Neural cell (in vitro differentiated cells): Measurements from ENCODE around the gene PCDH10. TPM values are rescaled to one million over a fixed set of nuclear protein-coding genes. Genes with fewer than 3 reads are reported as not detected.

ENCODE experiments used
- H2AFZ ChIP-seq: fragments of 200-600, 300-800 bp; sonication (generic), shearing (Covaris generic); 2 replicates; pipeline ENCODE4 v1.6.0; 2014; ENCODE audit warnings: low read depth, mild to moderate bottlenecking, antibody characterized with exemption, low read length, moderate library complexity
- H3F3A ChIP-seq: fragments of 200-600 bp; shearing (Covaris generic); 2 replicates; pipeline ENCODE4 v1.6.1; 2016; ENCODE audit warnings: mild to moderate bottlenecking, moderate library complexity, mixed read lengths, antibody characterized with exemption, low read length; ENCODE audit not compliant: insufficient read depth, poor library complexity, severe bottlenecking
- H3K27ac ChIP-seq: fragments of 200-600, 300-800 bp; sonication (generic), shearing (Covaris generic); 2 replicates; pipeline ENCODE4 v1.5.1; 2014; ENCODE audit warnings: mild to moderate bottlenecking, low read length, moderate library complexity
- H3K27me3 ChIP-seq: fragments of 300-800, 200-600 bp; sonication (generic), shearing (Covaris generic); 2 replicates; pipeline ENCODE4 v1.6.0; 2014; ENCODE audit warnings: mild to moderate bottlenecking, low read depth, low read length, moderate library complexity; ENCODE audit not compliant: insufficient read depth
- H3K36me3 ChIP-seq: fragments of 300-800, 200-600 bp; sonication (generic), shearing (Covaris generic); 2 replicates; pipeline ENCODE4 v1.5.1; 2014; ENCODE audit warnings: mild to moderate bottlenecking, antibody characterized with exemption, low read length, moderate library complexity; ENCODE audit not compliant: insufficient read depth
- H3K4me2 ChIP-seq: fragments of 300-800, 200-600 bp; sonication (generic), shearing (Covaris generic); 2 replicates; pipeline ENCODE4 v1.6.0; 2014; ENCODE audit warnings: mild to moderate bottlenecking, low read length
- H3K4me3 ChIP-seq: fragments of 300-800, 200-600 bp; sonication (generic), shearing (Covaris generic); 2 replicates; pipeline ENCODE4 v1.5.1; 2014; ENCODE audit warnings: mild to moderate bottlenecking, low read length, moderate library complexity
- H3K79me2 ChIP-seq: fragments of 200-600 bp; shearing (Covaris generic); replicated peaks from 2 replicates; pipeline ENCODE4 v1.6.0; 2014; ENCODE audit warnings: mild to moderate bottlenecking, low read length, moderate library complexity; ENCODE audit not compliant: insufficient read depth
- H3K9ac ChIP-seq: fragments of 300-800, 200-600 bp; sonication (generic), shearing (Covaris generic); 2 replicates; pipeline ENCODE4 v1.6.1; 2016; ENCODE audit warnings: mild to moderate bottlenecking, low read length, mixed read lengths
- H3K9me2 ChIP-seq: fragments of 200-600 bp; shearing (Covaris generic); 2 replicates; pipeline ENCODE4 v1.6.1; 2016; ENCODE audit warnings: mild to moderate bottlenecking, low read length, mixed read lengths; ENCODE audit not compliant: insufficient read depth
- H3K9me3 ChIP-seq: fragments of 200-600, 300-800 bp; sonication (generic), shearing (Covaris generic); 2 replicates; pipeline ENCODE4 v1.6.1; 2016; ENCODE audit warnings: mild to moderate bottlenecking, mixed run types, low read length, moderate library complexity, mixed read lengths
- H4K20me1 ChIP-seq: fragments of 200-600 bp; shearing (Covaris generic); 2 replicates; pipeline ENCODE4 v1.6.1; 2016; ENCODE audit warnings: mild to moderate bottlenecking, mixed run types; ENCODE audit not compliant: insufficient read depth
- EP300 ChIP-seq: fragments of 450-650 bp; conservative IDR thresholded peaks from 2 replicates; pipeline ENCODE4 v1.6.1; 2014; ENCODE audit warnings: antibody characterized with exemption, mild to moderate bottlenecking, moderate library complexity; ENCODE audit not compliant: poor library complexity, severe bottlenecking
- EZH2 ChIP-seq: fragments of 200-600, 300-800 bp; shearing (Covaris generic), sonication (generic); IDR thresholded peaks from 2 replicates; pipeline ENCODE4 v1.6.1; 2014; ENCODE audit warnings: antibody characterized with exemption, low read length, borderline replicate concordance, mild to moderate bottlenecking; ENCODE audit not compliant: insufficient read depth, poor library complexity, severe bottlenecking
- MXI1 ChIP-seq: fragments of 450-650 bp; conservative IDR thresholded peaks from 2 replicates; pipeline ENCODE4 v1.6.1; 2014; ENCODE audit warnings: antibody characterized with exemption, mild to moderate bottlenecking; ENCODE audit not compliant: poor library complexity, severe bottlenecking
- POLR2AphosphoS5 ChIP-seq: IDR thresholded peaks from 2 replicates; pipeline ENCODE4 v1.6.1; 2012
- RAD21 ChIP-seq: fragments of 450-650 bp; conservative IDR thresholded peaks from 2 replicates; pipeline ENCODE4 v1.6.1; 2014; ENCODE audit warnings: antibody characterized with exemption, mild to moderate bottlenecking, moderate library complexity
- SMC3 ChIP-seq: fragments of 450-650 bp; conservative IDR thresholded peaks from 2 replicates; pipeline ENCODE4 v1.6.1; 2014; ENCODE audit warnings: antibody characterized with exemption, mild to moderate bottlenecking, moderate library complexity; ENCODE audit not compliant: poor library complexity
- TAF1 ChIP-seq: IDR thresholded peaks from 2 replicates; pipeline ENCODE4 v1.6.1; 2012; ENCODE audit warnings: low read depth
- polyA plus RNA-seq: library from polyadenylated mRNA; depleted of rRNA; stranded (reverse); fragments of >200 nt; gene quantifications from 2 replicates; pipeline ENCODE4 v1.2.3, GENCODE V29; 2014
- TF ChIP-seq, protein P1 (sequence below): fragments of 450-650 bp; IDR thresholded peaks from 2 replicates; pipeline ENCODE4 v1.5.1; 2014; ENCODE audit warnings: antibody characterized with exemption, mild to moderate bottlenecking, moderate library complexity; ENCODE audit not compliant: poor library complexity, severe bottlenecking
- TF ChIP-seq, protein P2 (sequence below): IDR thresholded peaks from 2 replicates; pipeline ENCODE4 v1.6.1; 2012; ENCODE audit warnings: borderline replicate concordance

Gene PCDH10
- polyA plus RNA-seq, 1 donor from 2014 or later, result 37.0 TPM

DNA sequence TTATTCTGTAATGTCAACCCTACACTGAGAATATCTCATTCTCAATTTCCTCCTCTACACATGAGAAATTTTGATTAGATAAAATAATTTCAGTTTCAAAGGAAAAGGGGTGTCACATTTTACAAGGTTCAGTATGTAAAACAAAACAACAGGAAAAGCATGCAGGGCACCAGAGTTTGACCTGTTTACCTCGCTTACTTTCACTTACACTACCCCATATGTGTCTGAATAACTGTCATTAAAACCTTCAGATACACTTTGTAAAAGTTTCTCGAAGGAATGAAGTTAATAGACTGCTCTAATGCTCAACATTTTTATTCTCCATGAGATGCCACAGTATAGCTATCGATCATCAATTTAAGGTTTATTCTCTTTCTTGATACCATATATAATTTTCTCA lies 12.3 kb upstream of the PCDH10 start:
- no peak overlapping the region for H2AFZ ChIP-seq

GRCh38 chr4:133137571-133137970 lies 11.5 kb upstream of the PCDH10 start:
- H3K27ac ChIP-seq, result no peak overlapping the region
- H3F3A ChIP-seq, result no peaks in the 10 kb centered on the region
- no peaks in the 10 kb centered on the region for H3K36me3 ChIP-seq
- no peaks in the 10 kb centered on the region for H3K79me2 ChIP-seq
- no peaks in the 10 kb centered on the region for H4K20me1 ChIP-seq
- H3K9me2 ChIP-seq, result no peaks in the 10 kb centered on the region
- no peak overlapping the region for H3K9ac ChIP-seq
- no peaks in the 10 kb centered on the region for H3K27me3 ChIP-seq
- H3K4me3 ChIP-seq, result no peak overlapping the region
- TF ChIP-seq EZH2 (no peak), TAF1 (no peak), POLR2AphosphoS5 (no peak), SMC3 (peak; percentile 55), MXI1 (no peak), RAD21 (peak; percentile 68), EP300 (no peak)
- TF ChIP-seq, protein P1, sequence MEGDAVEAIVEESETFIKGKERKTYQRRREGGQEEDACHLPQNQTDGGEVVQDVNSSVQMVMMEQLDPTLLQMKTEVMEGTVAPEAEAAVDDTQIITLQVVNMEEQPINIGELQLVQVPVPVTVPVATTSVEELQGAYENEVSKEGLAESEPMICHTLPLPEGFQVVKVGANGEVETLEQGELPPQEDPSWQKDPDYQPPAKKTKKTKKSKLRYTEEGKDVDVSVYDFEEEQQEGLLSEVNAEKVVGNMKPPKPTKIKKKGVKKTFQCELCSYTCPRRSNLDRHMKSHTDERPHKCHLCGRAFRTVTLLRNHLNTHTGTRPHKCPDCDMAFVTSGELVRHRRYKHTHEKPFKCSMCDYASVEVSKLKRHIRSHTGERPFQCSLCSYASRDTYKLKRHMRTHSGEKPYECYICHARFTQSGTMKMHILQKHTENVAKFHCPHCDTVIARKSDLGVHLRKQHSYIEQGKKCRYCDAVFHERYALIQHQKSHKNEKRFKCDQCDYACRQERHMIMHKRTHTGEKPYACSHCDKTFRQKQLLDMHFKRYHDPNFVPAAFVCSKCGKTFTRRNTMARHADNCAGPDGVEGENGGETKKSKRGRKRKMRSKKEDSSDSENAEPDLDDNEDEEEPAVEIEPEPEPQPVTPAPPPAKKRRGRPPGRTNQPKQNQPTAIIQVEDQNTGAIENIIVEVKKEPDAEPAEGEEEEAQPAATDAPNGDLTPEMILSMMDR, result peak; percentile 63
- TF ChIP-seq, protein P2, sequence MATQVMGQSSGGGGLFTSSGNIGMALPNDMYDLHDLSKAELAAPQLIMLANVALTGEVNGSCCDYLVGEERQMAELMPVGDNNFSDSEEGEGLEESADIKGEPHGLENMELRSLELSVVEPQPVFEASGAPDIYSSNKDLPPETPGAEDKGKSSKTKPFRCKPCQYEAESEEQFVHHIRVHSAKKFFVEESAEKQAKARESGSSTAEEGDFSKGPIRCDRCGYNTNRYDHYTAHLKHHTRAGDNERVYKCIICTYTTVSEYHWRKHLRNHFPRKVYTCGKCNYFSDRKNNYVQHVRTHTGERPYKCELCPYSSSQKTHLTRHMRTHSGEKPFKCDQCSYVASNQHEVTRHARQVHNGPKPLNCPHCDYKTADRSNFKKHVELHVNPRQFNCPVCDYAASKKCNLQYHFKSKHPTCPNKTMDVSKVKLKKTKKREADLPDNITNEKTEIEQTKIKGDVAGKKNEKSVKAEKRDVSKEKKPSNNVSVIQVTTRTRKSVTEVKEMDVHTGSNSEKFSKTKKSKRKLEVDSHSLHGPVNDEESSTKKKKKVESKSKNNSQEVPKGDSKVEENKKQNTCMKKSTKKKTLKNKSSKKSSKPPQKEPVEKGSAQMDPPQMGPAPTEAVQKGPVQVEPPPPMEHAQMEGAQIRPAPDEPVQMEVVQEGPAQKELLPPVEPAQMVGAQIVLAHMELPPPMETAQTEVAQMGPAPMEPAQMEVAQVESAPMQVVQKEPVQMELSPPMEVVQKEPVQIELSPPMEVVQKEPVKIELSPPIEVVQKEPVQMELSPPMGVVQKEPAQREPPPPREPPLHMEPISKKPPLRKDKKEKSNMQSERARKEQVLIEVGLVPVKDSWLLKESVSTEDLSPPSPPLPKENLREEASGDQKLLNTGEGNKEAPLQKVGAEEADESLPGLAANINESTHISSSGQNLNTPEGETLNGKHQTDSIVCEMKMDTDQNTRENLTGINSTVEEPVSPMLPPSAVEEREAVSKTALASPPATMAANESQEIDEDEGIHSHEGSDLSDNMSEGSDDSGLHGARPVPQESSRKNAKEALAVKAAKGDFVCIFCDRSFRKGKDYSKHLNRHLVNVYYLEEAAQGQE, result no peak
- no peaks in the 10 kb centered on the region for H3K9me3 ChIP-seq
- H2AFZ ChIP-seq, result no peak overlapping the region
- H3K4me2 ChIP-seq, result no peak overlapping the region

More for the DNA sequence above, 12.3 kb upstream of the PCDH10 start:
- TF ChIP-seq, protein P1, result no peak
- no peak for TF ChIP-seq TAF1
- TF ChIP-seq, protein P2, result no peak
- TF ChIP-seq RAD21, result no peak
- no peak for TF ChIP-seq SMC3
- no peak for TF ChIP-seq MXI1
- TF ChIP-seq POLR2AphosphoS5, result no peak
- no peak for TF ChIP-seq EZH2
- TF ChIP-seq EP300, result no peak
- Histone ChIP-seq H3F3A (no peaks in the 10 kb centered on the region), H3K79me2 (no peaks in the 10 kb centered on the region), H3K9me2 (no peaks in the 10 kb centered on the region), H3K4me3 (no peak overlapping the region), H3K9ac (no peak overlapping the region), H3K36me3 (no peaks in the 10 kb centered on the region), H3K27me3 (no peaks in the 10 kb centered on the region), H3K27ac (no peak overlapping the region), H4K20me1 (no peaks in the 10 kb centered on the region), H3K4me2 (no peak overlapping the region), H3K9me3 (no peaks in the 10 kb centered on the region)
